Stimulated activated CD4-positive, alpha-beta T cell treated with anti-CD3 and anti-CD28 coated beads, Interleukin-4, amount 100 ng/mL, for 24 hours (primary cell): ENCODE measurements around the gene PTGIR.

ENCODE experiments used
- DNase-seq: peaks from one replicate; pipeline ENCODE4 v3.0.0-alpha.2; 2020

PTGIR gene

GRCh38 chr19:46613525-46613924 is 11.4 kb downstream of the PTGIR start:
- no peak for DNase-seq

- no peak for DNase-seq
Observed at GRCh38 chr19:46611776-46612175, 13.1 kb downstream of the PTGIR start.

GRCh38 chr19:46610851-46611770 is 13.8 kb downstream of the PTGIR start:
- DNase-seq: peak; percentile 2

GRCh38 chr19:46610413-46610775 is 14.5 kb downstream of the PTGIR start:
- peak; percentile 1 for DNase-seq

GRCh38 chr19:46609511-46610412 is 15.1 kb downstream of the PTGIR start:
- no peak for DNase-seq

GRCh38 chr19:46608581-46609345 is 16.1 kb downstream of the PTGIR start:
- no peak for DNase-seq

GRCh38 chr19:46608178-46608577 is 16.7 kb downstream of the PTGIR start:
- no peak for DNase-seq

GRCh38 chr19:46607448-46607841 is 17.4 kb downstream of the PTGIR start:
- DNase-seq: no peak

GRCh38 chr19:46606681-46607447 is 18.0 kb downstream of the PTGIR start:
- DNase-seq: no peak

GRCh38 chr19:46606019-46606418 is 18.9 kb downstream of the PTGIR start:
- peak; percentile 1 for DNase-seq

- DNase-seq: no peak
Observed at GRCh38 chr19:46605356-46605821, 19.5 kb downstream of the PTGIR start.

- DNase-seq: no peak
Observed at GRCh38 chr19:46604781-46605355, 20.0 kb downstream of the PTGIR start.

- no peak for DNase-seq
Observed at GRCh38 chr19:46603752-46604231, 21.1 kb downstream of the PTGIR start.

GRCh38 chr19:46603195-46603637 is 21.7 kb downstream of the PTGIR start:
- no peak for DNase-seq

- peak; percentile 76 for DNase-seq
Observed at GRCh38 chr19:46602392-46603194, 22.3 kb downstream of the PTGIR start.

GRCh38 chr19:46601318-46602224 is 23.3 kb downstream of the PTGIR start, which contains the start of gene CALM3:
Gene CALM3, plus strand, starts transcription at chr19:46601330. Its CDS starts 105 bp downstream, at chr19:46601435.
- DNase-seq: peak; percentile 14

GRCh38 chr19:46600384-46601317 is 24.2 kb downstream of the PTGIR start:
- DNase-seq: peak; percentile 98
